Transverse colon (tissue), 4 donors: ENCODE data around the gene LRRC70. TPM values are rescaled to one million over a fixed set of nuclear protein-coding genes. Genes with fewer than 3 reads are reported as not detected.

Experiments
- DNase-seq: peaks from one replicate; pipeline ENCODE4 v3.0.0-alpha.2; 2019
- H3K27ac ChIP-seq, 4 donors: fragments of 200-600 bp; sonication (generic); 2 replicates each; pipeline ENCODE4 v1.5.1; 2016 to 2018; ENCODE audit warnings: inconsistent platforms in 4 of 4
- H3K27me3 ChIP-seq: fragments of 200-600 bp; sonication (generic); 2 replicates; pipeline ENCODE4 v1.5.1; 2017; ENCODE audit warnings: inconsistent platforms
- H3K36me3 ChIP-seq, 4 donors: fragments of 200-600 bp; sonication (generic); 2 replicates each; pipeline ENCODE4 v1.5.1; 2017 to 2019; ENCODE audit warnings: inconsistent platforms in 4 of 4
- H3K4me1 ChIP-seq, 4 donors: fragments of 200-600 bp; sonication (generic); 2 replicates each; pipeline ENCODE4 v1.5.1; 2017 to 2020; ENCODE audit warnings: inconsistent platforms in 4 of 4
- H3K4me3 ChIP-seq, 4 donors: fragments of 200-600 bp; sonication (generic); 1 replicate in 1 of 4; 2 replicates in 3 of 4; pipeline versions ENCODE4 v1.5.1 to v1.6.1; 2017 to 2019; ENCODE audit warnings: inconsistent platforms in 4 of 4
- H3K9me3 ChIP-seq, 2 donors: fragments of 200-600 bp; sonication (generic); 2 replicates each; pipeline ENCODE4 v1.5.1; 2017 to 2019; ENCODE audit warnings: inconsistent platforms in 2 of 2
- CTCF ChIP-seq, 5 experiments: fragments of 200-600 bp in 3 of 5; fragments of 450-650 bp in 2 of 5; sonication (generic) in 3 of 5; IDR thresholded peaks; 1 replicate in 2 of 5; 2 replicates in 3 of 5; pipeline ENCODE4 v1.5.1; 2016 to 2017; ENCODE audit warnings: antibody characterized with exemption in 5 of 5, inconsistent platforms in 3 of 5, mild to moderate bottlenecking in 2 of 5, moderate library complexity in 1 of 5
- EP300 ChIP-seq: sonication (generic); formaldehyde crosslinking; IDR thresholded peaks from one replicate; pipeline ENCODE4 v1.6.1; 2017; ENCODE audit warnings: antibody characterized with exemption, low read depth
- POLR2A ChIP-seq: fragments of 450-650 bp; IDR thresholded peaks from one replicate; pipeline ENCODE4 v1.6.1; 2016; ENCODE audit warnings: antibody characterized with exemption, mild to moderate bottlenecking, moderate library complexity
- POLR2AphosphoS5 ChIP-seq, 3 donors: sonication (generic); formaldehyde crosslinking; IDR thresholded peaks; one replicate each; pipeline ENCODE4 v1.6.1; 2016; ENCODE audit warnings: antibody characterized with exemption in 3 of 3
- WGBS, 2 donors: methylation state at CpG; one replicate each; pipeline ENCODE4 v1.1.5; 2018; ENCODE audit warnings: low coverage in 1 of 2; 5-methylcytosine and 5-hydroxymethylcytosine counted together
- in situ Hi-C, 4 donors: fragments of 200-750 bp; cut with MboI; loops; one replicate each; pipeline versions ENCODE4 v1.15.0 to v1.15.1; 2017; ENCODE audit warnings: low sequenced_read_pairs in 3 of 4, low pct_ligation_motif_present in 1 of 4, low pct_unique_long_range_greater_than_20kb in 1 of 4
- intact Hi-C: fragments of 100-400 bp; cut with DNase I; formaldehyde crosslinking; loops from one replicate; pipeline ENCODE4 v1.15.1; 2023; ENCODE audit warnings: low total_unique reads
- total RNA-seq, 4 donors: library from RNA; depleted of rRNA; stranded (reverse); fragments of >200 nt; gene quantifications; one replicate each; pipeline ENCODE4 v1.1.0, GENCODE V29; 2016

LRRC70 gene
- total RNA-seq, 4 donors from 2014 or later = 1.8 to 3.4 (median 2.3) TPM

GRCh38 chr5:62579761-62580160 lies 1.1 kb downstream of the LRRC70 start:
- no peak for DNase-seq
- no peak for TF ChIP-seq POLR2AphosphoS5 (IDR thresholded peaks at IDR 0.05)
- TF ChIP-seq EP300 = no peak
- no peak for TF ChIP-seq POLR2A
- TF ChIP-seq CTCF (IDR thresholded peaks at IDR 0.05) = no peak
- intact Hi-C loops (no loop called here), in situ Hi-C loops (no loop called here)
- Histone ChIP-seq H3K4me1 (peaks cover 0 to 3% (median 0%) of the 10 kb centered on the region in 4 donors), H3K27ac (no peak overlapping the region), H3K4me3 (no peak overlapping the region), H3K27me3 (no peaks in the 10 kb centered on the region), H3K9me3 (no peaks in the 10 kb centered on the region), H3K36me3 (no peaks in the 10 kb centered on the region)
- WGBS, 2 donors = 79 to 82% methylated on average over 5 of the region's 5 CpGs

GRCh38 chr5:62581836-62582597 lies 3.4 kb downstream of the LRRC70 start:
- intact Hi-C loops (no loop called here), in situ Hi-C loops (no loop called here)
- Histone ChIP-seq H3K36me3 (no peaks in the 10 kb centered on the region), H3K4me3 (no peak overlapping the region), H3K27me3 (no peaks in the 10 kb centered on the region), H3K4me1 (no peaks in the 10 kb centered on the region), H3K27ac (no peak overlapping the region), H3K9me3 (no peaks in the 10 kb centered on the region)
- no peak for TF ChIP-seq POLR2AphosphoS5 (IDR thresholded peaks at IDR 0.05)
- no peak for TF ChIP-seq POLR2A
- TF ChIP-seq CTCF (IDR thresholded peaks at IDR 0.05) = no peak
- TF ChIP-seq EP300 = no peak
- 84 to 85% methylated on average over 7 to 8 of the region's 8 CpGs for WGBS, 2 donors
- DNase-seq = no peak

- DNase-seq = no peak
- Histone ChIP-seq H3K36me3 (no peaks in the 10 kb centered on the region), H3K27me3 (no peaks in the 10 kb centered on the region), H3K9me3 (no peaks in the 10 kb centered on the region), H3K27ac (no peak overlapping the region), H3K4me1 (no peaks in the 10 kb centered on the region), H3K4me3 (no peak overlapping the region)
- 92 to 100% methylated on average over 2 to 3 of the region's 3 CpGs for WGBS, 2 donors
- no peak for TF ChIP-seq POLR2AphosphoS5 (IDR thresholded peaks at IDR 0.05)
- TF ChIP-seq POLR2A = no peak
- no peak for TF ChIP-seq EP300
- no peak for TF ChIP-seq CTCF (IDR thresholded peaks at IDR 0.05)
- intact Hi-C loops = loop anchor here (2.0 kb wide), 1 partner anchor 78 kb away; no protein-coding TSS in a partner anchor
- in situ Hi-C loops = no loop called here
Measured at GRCh38 chr5:62584391-62584790, 5.8 kb downstream of the LRRC70 start.

- TF ChIP-seq CTCF (IDR thresholded peaks at IDR 0.05) (no peak), EP300 (no peak), POLR2A (no peak), POLR2AphosphoS5 (IDR thresholded peaks at IDR 0.05) (no peak)
- no peak overlapping the region for H3K4me3 ChIP-seq
- intact Hi-C loops (loop anchor here (2.0 kb wide), 1 partner anchor 77 kb away; no protein-coding TSS in a partner anchor), in situ Hi-C loops (no loop called here)
- H3K27me3 ChIP-seq = no peaks in the 10 kb centered on the region
- H3K36me3 ChIP-seq = no peaks in the 10 kb centered on the region
- no peak overlapping the region for H3K27ac ChIP-seq
- H3K9me3 ChIP-seq = no peaks in the 10 kb centered on the region
- no peaks in the 10 kb centered on the region for H3K4me1 ChIP-seq
- no peak for DNase-seq
- WGBS, 2 donors = 87 to 94% methylated on average over 2 of the region's 2 CpGs
Measured at GRCh38 chr5:62585306-62585705, 6.7 kb downstream of the LRRC70 start.
